HG03432 (cell line): ENCODE data around the gene MYF5.
"Not testable (repeated sequence)": the region's sequence is repeated elsewhere in the genome, so short reads cannot be mapped to it uniquely, and the experiment has no call there.

ENCODE experiments used
- ATAC-seq: cut with Tn5 transposase; IDR thresholded peaks from one replicate; pipeline ENCODE4 v1.9.1; 2021; ENCODE audit warnings: mild to moderate bottlenecking, moderate library complexity; ENCODE audit not compliant: unreplicated experiment

MYF5 gene

GRCh38 chr12:80716696-80717469, at the start of gene MYF5:
MYF5 (plus strand) TSS chr12:80716912; CDS start chr12:80717064, 152 bp downstream.
- ATAC-seq, result no peak

GRCh38 chr12:80670214-80670613, 46.5 kb upstream of the MYF5 start:
- no peak for ATAC-seq

GRCh38 chr12:80676042-80676636, 40.6 kb upstream of the MYF5 start:
- not testable (repeated sequence) for ATAC-seq

- no peak for ATAC-seq
Observed at GRCh38 chr12:80676856-80677255, 39.9 kb upstream of the MYF5 start.

- ATAC-seq, result no peak
Observed at GRCh38 chr12:80677994-80678393, 38.7 kb upstream of the MYF5 start.

- no peak for ATAC-seq
Observed at GRCh38 chr12:80679346-80680131, 37.2 kb upstream of the MYF5 start.

GRCh38 chr12:80681287-80681686, 35.4 kb upstream of the MYF5 start:
- ATAC-seq, result peak; percentile 85

GRCh38 chr12:80681786-80682185, 34.9 kb upstream of the MYF5 start:
- no peak for ATAC-seq

- no peak for ATAC-seq
Observed at GRCh38 chr12:80684077-80684495, 32.6 kb upstream of the MYF5 start.

- no peak for ATAC-seq
Observed at GRCh38 chr12:80690090-80690489, 26.6 kb upstream of the MYF5 start.

GRCh38 chr12:80690513-80690912, 26.2 kb upstream of the MYF5 start:
- ATAC-seq, result no peak

- ATAC-seq, result peak; percentile 62
Observed at GRCh38 chr12:80692114-80692513, 24.6 kb upstream of the MYF5 start.

GRCh38 chr12:80697270-80697887, 19.3 kb upstream of the MYF5 start:
- no peak for ATAC-seq

GRCh38 chr12:80698256-80698655, 18.5 kb upstream of the MYF5 start:
- ATAC-seq, result no peak

- ATAC-seq, result no peak
Observed at GRCh38 chr12:80698847-80699542, 17.7 kb upstream of the MYF5 start.

- ATAC-seq, result peak; percentile 20
Observed at GRCh38 chr12:80700327-80700726, 16.4 kb upstream of the MYF5 start.

- no peak for ATAC-seq
Observed at GRCh38 chr12:80701388-80701787, 15.3 kb upstream of the MYF5 start.

- ATAC-seq, result peak; percentile 89
Observed at GRCh38 chr12:80702889-80703805, 13.6 kb upstream of the MYF5 start.

GRCh38 chr12:80704420-80704819, 12.3 kb upstream of the MYF5 start:
- ATAC-seq, result no peak
